Heart left ventricle (tissue), 13 donors: ENCODE data around the gene SH3YL1.

Experiments used
- POLR2A ChIP-seq, 2 donors: fragments of 450-650 bp; IDR thresholded peaks; one replicate each; pipeline ENCODE4 v1.6.1; 2017; ENCODE audit warnings: antibody characterized with exemption in 2 of 2, mild to moderate bottlenecking in 2 of 2, moderate library complexity in 2 of 2
- TF ChIP-seq, protein P1 (sequence below), 12 donors: fragments of 200-600 bp; sonication (generic) in 4 of 12; IDR thresholded peaks; one replicate each; pipeline versions ENCODE4 v1.5.0 to v1.8.0; 2018 to 2022; ENCODE audit warnings: antibody characterized with exemption in 12 of 12, mild to moderate bottlenecking in 5 of 12
- donor health status: ischemic (EF 13 %, LVEDD 7.1; RV severe dilation, severe dysfunction).
- donor health status: DM: no; HTN: yes; CAD: no.
- donor health status: DM: no; HTN: no; CAD: no.
- donor health status: ischemic (EF 25% LVEDD 6.9; RV normal size, moderate dysfunction).
- donor health status: ischemic (EF 25% LVEDD 5.7; RV mildly dilated, moderate dysfunction).
- donor health status: ischemic (EF 35%, LVEDD 5.7; RV mildly dilated, moderate dysfunction).
- donor health status: nonischemic (EF 11% LVEDD 7.7; RV severe dilation, severe dysfunction).
- donor health status: DM: yes; HTN: yes; CAD: no.
- donor health status: PGD.
- donor health status: ischemic (EF 29% LVEDD 5.4; RV normal size, mild dysfunction).
- donor health status: nonischemic (EF 23%, LVEDD 6.1; RV moderate dilation, normal function).

DNA sequence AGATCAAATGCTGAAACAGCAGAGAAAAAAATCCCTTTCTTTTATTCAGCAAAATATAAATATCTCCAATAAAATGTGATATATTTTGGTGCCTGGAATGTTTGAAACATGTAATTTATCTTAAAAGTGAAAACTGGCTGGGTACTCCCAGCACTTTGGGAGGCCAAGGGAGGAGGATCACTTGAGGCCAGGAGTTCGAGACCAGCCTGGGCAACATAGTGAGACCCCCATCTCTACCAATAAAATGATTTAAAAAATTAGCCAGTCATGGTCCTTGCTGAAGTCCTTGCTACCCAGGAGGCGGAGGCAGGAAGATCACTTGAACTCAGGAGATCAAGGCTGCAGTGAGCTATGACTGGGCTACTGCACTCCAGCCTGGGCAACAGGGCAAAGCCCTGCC, 8.6 kb downstream of the SH3YL1 start:
- TF ChIP-seq, protein P1, sequence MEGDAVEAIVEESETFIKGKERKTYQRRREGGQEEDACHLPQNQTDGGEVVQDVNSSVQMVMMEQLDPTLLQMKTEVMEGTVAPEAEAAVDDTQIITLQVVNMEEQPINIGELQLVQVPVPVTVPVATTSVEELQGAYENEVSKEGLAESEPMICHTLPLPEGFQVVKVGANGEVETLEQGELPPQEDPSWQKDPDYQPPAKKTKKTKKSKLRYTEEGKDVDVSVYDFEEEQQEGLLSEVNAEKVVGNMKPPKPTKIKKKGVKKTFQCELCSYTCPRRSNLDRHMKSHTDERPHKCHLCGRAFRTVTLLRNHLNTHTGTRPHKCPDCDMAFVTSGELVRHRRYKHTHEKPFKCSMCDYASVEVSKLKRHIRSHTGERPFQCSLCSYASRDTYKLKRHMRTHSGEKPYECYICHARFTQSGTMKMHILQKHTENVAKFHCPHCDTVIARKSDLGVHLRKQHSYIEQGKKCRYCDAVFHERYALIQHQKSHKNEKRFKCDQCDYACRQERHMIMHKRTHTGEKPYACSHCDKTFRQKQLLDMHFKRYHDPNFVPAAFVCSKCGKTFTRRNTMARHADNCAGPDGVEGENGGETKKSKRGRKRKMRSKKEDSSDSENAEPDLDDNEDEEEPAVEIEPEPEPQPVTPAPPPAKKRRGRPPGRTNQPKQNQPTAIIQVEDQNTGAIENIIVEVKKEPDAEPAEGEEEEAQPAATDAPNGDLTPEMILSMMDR (IDR thresholded peaks at IDR 0.05) = no peak
- no peak for TF ChIP-seq POLR2A (IDR thresholded peaks at IDR 0.05)
